ENCODE data around the gene CDH15.
A peak's percentile ranks its signal among the peaks of the same experiment; 100 is the strongest.

Gene CDH15

DNA sequence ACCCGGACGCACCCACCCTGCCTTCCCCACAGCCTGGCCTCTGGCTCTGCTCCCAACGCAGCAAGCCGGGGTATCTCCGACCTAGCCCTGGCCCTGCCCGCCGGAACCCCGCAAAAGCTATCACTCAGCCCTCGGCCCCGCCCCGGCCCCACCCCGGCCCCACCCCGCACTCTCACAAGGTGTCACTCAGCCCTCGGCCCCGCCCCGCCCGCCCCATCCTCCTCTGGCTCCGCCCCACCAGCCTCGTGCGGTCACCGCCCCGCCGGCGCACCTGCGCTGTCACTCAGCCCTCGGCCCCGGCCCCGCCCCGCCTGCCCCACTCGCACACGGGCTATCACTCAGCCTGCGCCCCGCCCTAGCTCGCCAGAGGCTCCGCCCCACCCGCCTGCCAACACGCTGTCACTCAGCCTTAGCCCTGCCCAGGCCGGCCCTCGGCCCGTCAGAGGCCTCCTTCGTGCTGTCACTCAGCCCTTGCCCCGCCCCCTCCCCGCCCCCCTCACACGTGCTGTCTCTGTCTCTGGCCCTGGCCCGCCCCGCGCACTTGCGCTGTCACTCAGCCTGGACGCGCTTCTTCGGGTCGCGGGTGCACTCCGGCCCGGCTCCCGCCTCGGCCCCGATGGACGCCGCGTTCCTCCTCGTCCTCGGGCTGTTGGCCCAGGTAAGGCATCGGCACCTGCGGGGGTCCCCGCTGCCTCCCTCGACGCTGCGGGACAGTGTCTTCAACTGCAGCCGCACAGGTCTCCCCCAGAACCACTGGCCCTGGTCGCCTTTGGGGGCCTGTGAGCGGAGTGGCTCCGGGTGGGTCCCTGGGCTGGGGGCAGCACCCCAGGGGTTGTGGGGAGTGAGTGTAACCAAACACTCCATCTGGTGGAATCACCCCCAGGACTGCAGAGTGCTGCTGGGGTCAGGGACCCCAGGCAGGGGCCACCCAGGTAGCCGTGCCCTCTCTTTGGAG is at the start of gene CDH15:
TSS of gene CDH15 (plus strand) at position 533 of the 955 bp plus-strand sequence. CDS start at position 617, 84 bp downstream.
- peak; percentile 94 to 96 for DNase-seq (ENCODE audit: low read depth in 2 of 2)

DNA sequence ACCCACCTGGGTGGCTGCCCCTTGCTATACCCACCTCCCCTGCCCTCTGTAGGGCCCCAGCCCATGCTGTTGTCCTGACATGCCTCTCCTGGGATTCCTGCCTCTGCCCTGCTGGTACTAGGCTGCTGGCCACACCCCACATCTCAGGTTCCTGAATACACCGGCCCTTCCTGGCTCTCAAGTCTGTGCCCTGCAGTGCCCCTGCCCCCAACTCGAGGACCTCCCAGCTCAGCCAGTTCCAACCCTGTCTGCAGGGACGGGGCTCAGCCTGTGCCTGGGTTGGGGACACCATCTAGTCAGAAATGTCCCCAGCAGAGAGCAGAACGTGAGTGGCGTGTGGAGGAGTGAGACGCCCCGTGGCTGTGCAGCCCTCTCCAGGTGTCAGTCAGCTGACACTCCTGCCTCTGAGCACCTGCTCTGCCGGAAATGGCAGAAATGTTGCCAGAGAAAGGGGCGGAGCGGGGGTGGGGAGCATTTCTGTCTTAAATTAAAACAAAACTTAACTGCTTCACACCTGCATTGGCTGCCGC is 49.2 kb upstream of the CDH15 start:
- DNase-seq (ENCODE audit: low read depth in 2 of 2): peak; percentile 32 to 49

GRCh38 chr16:89123001-89123830 is 48.3 kb upstream of the CDH15 start:
- DNase-seq (ENCODE audit: low read depth in 2 of 2): no peak

DNA sequence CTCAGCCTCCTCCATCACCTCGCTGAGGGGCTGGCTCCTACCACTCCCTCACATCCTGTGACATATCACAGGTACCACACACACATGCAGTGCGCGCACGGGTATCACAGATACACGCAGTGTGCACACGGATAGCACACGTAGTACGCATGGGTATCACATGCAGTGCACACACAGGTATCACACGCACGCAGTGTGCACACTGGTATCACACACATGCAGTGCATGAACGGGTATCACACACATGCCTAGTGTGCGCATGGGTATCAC is 47.8 kb upstream of the CDH15 start:
- DNase-seq (ENCODE audit: low read depth in 2 of 2): no peak

GRCh38 chr16:89129378-89129777 is 42.2 kb upstream of the CDH15 start:
- no peak for DNase-seq (ENCODE audit: low read depth in 2 of 2)

DNA sequence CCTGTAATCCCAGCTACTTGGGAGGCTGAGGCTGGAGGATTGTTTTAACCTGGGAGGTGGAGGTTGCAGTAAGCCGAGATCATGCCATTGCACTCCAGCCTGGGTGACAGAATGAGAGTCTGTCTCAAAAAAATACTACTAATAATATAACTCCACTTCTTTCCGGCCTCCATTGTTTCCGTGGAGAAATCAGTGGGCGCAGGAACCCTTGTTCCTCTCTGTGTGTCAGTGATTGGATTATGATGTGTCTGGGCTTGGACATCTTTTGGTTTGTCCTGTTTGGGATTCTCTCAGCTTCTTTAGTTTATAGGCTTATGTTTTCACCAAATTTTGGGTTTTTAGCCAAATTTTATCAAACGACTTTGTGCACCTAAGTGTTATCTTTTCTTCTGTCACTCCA is 41.1 kb upstream of the CDH15 start:
- no peak for DNase-seq (ENCODE audit: low read depth in 2 of 2)

DNA sequence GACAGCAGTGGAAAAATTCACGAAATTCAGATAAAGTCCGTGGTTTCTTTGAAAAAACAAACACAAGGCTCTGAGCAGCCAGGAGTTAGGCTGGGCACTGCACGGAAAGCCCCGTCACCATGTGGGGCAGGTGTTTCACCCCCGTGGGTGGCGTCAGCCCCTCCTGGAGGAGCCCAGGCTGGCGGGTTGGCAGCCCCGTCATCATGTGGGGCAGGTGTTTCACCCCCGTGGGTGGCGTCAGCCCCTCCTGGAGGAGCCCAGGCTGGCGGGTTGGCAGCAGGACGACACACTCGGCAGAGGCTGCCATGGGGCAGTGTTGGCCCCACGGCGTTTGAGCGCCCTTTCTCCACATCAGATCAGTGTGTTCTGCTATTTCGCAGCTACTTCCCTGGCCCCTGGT is 39.8 kb upstream of the CDH15 start:
- DNase-seq (ENCODE audit: low read depth in 2 of 2): no peak

GRCh38 chr16:89132194-89133005 is 39.1 kb upstream of the CDH15 start:
- no peak for DNase-seq (ENCODE audit: low read depth in 2 of 2)

GRCh38 chr16:89133457-89134127 is 38.0 kb upstream of the CDH15 start:
- DNase-seq (ENCODE audit: low read depth in 2 of 2): no peak

- no peak for DNase-seq (ENCODE audit: low read depth in 2 of 2)
Measured at GRCh38 chr16:89134269-89134668, 37.3 kb upstream of the CDH15 start.

DNA sequence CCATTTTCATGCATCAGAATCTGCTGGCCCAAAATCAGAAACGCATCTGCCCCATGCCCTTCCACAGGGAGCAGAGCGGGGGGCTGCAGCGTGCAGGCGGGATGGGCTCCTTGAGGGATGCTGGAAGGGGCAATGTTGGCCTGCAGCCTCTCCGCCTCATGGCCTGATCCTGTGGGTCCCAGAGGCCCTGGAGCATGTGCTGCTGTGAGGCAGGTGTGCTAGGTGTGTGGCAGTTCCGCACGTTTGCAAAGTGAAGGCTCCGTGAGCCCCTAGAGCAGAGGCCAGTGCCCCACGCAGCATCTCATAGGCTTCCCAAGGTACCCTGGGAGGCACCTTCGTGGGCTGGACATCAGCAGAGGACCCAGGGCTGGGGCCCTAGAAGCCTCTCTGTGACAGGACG is 36.4 kb upstream of the CDH15 start:
- no peak for DNase-seq (ENCODE audit: low read depth in 2 of 2)

DNA sequence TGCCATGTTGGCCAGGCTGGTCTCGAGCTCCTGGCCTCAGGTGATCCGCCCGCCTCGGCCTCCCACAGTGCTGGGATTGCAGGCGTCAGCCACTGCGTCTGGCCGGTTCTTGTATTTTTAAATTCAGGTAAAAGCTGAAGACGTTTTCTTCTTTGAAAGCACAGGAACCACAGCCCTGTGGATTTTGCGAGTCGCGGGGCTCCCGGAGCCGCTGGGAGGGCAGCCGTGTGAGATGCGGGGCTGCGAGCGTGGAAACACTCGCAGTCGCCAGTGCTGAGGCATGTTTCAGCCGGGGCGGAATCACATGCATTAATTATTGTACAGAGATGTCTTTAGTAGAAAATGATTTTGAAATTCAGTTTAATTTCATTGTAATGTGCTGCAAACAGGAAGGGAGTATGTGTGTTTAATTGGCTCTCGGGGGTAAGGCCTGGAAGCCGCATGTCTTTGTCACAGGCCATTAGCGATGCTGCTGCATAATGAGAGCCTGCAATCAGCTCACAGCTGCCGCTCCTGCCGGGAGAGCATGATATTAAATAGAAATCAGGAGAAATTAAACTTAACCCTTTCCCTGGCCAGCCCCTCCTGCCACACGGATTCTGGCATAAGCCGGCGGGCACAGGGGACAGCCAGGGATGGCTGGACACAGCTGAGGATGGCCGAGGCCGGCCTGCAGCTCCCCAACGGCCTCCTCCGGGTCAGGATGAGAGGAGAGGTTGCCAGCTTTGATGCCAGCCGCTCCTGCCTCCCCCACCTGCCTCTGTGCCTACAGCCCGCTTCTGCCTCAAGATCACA is 35.4 kb upstream of the CDH15 start:
- DNase-seq (ENCODE audit: low read depth in 2 of 2): no peak

DNA sequence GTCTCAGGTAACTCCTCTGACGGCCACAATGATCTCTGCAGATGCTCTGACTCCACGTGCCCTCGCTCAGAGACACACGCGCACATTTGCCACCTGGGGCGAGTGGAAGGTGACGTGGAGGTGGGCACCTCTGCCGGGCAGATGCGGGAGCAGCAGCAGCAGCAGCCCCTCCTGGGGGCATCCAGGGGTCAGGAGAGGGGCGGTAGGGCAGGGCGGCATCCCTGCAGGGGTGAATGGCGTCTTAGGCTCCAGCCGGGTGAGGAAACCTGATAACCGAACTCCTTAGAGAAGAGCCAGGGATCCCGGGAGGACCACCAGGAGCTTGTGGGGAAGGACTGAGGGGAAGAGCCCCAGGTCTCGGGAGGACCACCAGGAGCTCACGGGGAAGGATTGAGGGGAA is 34.6 kb upstream of the CDH15 start:
- DNase-seq (ENCODE audit: low read depth in 2 of 2): no peak

GRCh38 chr16:89137666-89138512 is 33.7 kb upstream of the CDH15 start:
- no peak for DNase-seq (ENCODE audit: low read depth in 2 of 2)

GRCh38 chr16:89138513-89138795 is 33.1 kb upstream of the CDH15 start:
- DNase-seq (ENCODE audit: low read depth in 2 of 2): no peak

DNA sequence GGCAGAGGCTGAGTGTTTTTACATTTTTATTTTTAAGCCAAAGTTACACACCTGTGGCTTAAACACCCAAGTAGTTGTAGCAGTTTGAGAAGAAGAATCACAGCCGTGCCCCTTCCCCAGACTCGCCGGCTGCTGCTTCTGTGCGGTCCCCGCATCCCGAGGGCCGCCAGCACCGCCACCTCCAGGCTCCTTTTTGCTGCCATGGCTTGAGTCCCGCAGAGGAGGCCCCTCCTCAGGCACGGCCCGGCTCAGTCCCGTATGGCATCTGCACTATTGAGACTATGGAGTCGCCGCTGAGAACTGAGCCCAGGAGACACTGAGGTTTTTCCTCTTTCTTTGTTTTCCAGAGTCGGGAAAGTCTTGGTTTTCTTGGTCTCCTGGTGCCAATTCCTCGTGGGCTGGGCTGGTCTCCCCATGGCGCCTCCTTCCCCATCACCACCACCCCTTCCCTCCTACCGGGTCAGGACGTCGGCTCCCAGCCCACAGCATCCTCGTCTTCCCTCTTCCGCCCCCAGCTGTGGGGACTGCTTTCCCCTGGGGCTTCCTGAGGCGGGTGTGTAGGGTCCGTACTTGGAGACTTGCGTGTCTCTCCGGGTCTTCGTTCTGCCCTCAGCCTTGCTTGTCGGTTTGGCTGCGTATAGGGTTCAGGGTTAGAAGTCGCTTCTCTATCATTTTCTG is 32.6 kb upstream of the CDH15 start:
- DNase-seq (ENCODE audit: low read depth in 2 of 2): no peak

DNA sequence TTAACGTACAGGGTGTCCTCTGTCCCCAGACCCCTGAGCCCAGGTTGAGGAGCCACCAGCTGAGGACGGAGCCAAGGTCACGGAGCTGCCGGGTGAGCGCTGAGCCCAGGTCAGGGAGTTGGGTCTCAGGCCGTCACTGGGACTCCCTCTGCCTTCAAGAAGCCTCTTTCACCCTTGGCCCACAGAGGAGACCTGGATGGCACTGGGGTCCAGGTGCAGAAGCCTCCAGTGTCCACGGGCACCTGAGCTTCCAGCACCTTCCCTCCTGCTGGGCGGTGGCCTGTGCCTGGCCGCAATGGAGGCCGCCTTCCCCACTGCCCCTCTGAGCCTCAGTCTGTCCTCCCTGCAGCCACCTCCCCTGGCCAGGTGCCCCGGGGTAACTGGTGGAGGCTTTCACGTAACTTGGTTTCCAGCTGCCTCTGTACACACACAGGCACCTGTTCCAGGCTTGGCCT is 31.6 kb upstream of the CDH15 start:
- no peak for DNase-seq (ENCODE audit: low read depth in 2 of 2)

DNA sequence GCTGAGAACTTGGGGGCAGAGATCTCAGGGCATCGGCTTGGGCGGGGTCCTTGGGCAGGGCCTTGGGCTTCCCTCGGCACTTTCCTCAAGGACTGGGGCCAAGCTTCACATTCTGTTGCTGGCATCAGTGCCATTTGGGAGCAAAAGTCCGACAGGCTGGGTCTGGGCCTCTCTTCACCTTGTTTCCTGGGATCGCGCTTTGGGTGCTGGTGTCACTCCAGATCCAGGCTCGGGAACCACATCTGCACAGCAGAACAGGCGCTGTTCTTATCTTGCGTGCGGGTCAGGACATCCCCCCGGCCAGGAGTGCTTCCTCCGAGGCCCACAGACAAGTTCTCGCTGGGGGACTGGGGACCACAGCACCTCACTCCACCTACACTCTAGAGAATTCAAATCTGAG is 31.1 kb upstream of the CDH15 start:
- no peak for DNase-seq (ENCODE audit: low read depth in 2 of 2)
